Non-pigmented ciliary epithelial cell (primary cell): ENCODE measurements around the gene IQGAP3.

Experiments
- DNase-seq: peaks from one replicate; pipeline ENCODE4 v3.0.0-alpha.2; 2010; ENCODE audit warnings: low read depth

IQGAP3 gene

DNA sequence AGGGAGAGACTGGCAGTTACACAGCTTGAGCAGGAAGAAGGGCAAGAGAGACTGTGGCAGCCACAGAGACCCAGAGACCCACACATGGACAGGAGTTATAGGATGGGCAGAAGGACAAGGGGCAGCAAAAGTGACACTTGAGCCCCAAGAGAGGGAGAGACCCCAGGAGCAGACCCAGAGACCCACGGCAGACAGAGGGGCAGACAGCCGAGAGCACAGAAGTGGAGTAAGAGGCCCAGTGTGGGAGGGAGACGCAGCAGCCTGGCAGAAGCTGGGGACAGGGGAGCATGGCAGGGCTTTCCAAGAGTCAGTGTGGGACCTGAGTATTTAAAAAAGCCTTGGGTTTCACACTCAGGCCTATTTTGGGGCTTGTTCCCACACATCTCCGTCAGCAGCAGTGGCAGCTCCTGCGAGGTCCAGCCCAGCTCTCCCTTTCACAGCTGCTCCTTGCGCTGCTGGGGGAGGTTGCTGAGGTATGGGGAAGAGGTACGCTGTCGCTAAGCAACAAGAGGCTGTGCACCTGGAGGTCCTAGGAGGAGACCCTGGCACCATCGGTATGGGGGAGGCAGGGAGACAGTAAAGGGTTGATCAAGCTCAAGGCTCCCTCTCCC is 62.8 kb downstream of the IQGAP3 start:
- DNase-seq = no peak

- DNase-seq = no peak
These were observed 63.5 kb downstream of the IQGAP3 start for GRCh38 chr1:156508955-156509234.

DNA sequence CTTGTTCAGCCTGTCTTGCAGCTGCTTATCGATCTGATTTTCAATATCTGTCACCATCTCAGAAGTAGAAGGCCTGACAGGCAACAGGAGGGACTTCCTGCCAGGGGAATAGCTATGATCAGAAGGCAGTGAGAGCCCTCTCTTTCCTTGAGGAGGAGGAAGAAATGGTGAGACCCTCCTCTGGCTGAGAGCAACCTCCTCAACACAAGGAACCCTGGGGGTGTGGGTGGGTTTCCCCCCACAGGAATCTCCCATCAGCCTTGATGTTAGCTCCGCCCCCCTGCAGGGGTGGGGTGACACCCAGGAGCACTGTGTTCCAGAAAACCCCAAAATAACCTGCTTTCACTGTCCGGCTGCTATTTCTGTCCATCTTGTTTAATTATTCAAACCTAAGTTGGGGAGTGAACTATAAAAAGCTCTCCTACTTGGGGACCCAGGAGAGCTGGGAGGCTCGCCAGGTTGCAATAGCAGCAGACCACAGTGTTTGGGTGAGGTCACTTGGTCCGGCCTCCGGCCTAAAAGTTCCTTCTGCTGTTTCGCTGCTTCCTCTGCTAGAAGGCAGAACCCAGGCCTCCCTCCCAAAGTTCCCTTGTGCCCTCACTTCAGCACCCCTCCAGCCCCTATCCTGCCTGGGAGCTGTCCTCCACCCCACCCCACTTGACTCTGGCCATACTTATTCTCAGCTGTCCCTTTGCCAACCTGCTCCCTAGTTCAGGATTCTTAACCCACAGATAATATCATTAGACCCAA is 64.0 kb downstream of the IQGAP3 start:
- no peak for DNase-seq

GRCh38 chr1:156506450-156506849 is 65.9 kb downstream of the IQGAP3 start:
- no peak for DNase-seq

DNA sequence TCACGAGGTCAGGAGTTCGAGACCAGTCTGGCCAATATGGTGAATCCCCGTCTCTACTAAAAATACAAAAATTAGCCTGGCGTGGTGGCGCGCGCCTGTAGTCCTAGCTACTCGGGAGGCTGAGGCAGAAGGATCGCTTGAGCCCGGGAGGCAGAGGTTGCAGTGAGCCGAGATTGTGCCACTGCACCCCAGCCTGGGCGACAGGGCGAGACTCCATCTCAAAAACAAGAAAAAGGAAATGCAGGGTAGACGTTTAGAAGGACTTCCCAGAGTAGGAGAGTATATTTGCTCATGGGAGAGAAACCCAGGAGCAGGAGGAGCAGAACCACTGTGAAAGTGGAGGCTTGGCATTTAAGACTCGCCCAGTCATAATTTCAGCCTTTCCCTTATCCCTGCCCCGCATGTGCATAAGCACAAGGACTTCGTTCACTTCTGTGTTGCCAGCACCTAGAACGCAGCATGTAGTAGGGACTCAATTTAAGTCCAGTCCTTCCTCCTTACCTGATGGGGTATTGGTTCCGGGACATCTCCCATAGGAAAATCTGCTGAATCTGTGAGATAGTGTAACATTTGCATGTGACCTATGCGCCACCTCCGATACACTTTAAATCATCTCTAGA is 66.6 kb downstream of the IQGAP3 start:
- DNase-seq = no peak

DNA sequence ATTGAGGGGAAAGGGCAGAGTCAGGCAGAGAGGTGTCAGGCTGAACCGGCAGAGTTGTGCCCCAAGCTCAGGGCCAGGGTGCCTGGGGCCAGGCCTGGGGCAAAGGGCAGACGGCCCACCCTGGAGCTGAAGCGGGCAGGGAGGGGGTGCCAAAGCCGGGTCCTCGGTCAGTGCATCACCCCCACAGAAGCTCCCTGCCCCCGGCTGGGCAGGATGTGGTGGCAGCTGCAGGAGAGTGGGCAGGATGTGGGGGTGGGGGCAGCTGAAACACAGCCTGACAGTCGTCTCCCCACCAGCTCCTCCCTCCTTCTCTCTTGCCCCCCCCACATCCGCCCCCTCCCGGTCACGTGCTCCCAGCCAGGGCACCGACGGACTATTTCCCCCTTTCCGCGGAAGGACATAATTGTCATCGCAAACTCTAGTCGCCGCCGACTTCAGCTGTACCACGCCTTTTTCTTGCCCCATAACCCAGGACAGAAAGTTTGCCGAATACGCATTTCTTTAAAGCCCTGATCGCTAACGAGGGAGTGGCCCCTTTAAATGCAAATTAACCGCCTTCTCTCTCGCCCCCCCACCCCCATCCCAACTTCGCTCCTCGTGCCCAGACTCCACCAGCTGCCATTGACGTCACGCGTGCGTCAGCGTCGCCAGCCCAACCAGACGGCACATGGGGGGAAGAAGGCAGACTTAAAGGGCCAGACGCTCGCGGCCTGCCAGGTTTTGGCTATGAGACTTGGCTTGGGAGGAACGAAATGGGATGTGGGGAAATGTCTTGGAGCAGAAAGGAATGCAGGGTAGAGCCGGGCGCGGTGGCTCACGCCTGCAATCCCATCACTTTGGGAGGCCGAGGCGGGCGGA is 67.3 kb downstream of the IQGAP3 start:
- peak; percentile 95 for DNase-seq

- no peak for DNase-seq
These were observed 67.9 kb downstream of the IQGAP3 start for GRCh38 chr1:156504438-156504813.

DNA sequence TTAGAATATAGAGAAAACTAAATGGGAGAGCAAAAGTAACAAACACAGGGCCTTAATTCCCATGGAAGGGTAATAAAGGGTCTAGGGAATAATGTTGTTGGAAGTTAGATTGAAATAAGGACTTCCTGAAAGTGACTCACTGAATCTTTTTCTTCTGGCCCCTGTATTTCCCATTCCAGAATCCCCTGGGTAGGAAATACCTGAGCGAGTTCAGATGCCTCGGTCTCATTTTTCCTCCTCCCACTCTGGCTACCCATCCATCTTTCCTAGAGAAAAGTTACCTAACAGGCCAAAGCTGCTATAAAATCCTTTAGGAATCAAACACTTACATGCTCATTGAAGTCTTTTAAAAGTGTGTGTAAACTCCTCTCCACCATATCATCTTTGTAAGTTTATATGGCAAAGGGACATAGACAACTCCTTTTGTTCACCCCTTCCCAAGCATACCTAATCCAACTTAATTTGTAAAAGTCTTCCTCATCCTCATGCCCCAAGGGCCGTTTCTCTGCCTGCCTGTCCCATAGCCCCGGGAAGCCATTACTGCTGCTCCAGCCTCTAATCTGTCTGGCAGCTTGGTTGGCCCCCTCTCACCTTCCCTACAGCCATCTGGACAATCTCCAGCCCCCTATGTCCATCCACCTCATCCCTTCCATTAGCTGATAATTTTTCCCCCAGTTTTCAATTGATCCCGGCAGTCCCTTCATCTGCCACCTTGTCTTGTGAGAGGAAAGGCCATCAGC is 68.5 kb downstream of the IQGAP3 start:
- DNase-seq = no peak

- peak; percentile 78 for DNase-seq
These were observed 69.3 kb downstream of the IQGAP3 start for GRCh38 chr1:156502894-156503697.

DNA sequence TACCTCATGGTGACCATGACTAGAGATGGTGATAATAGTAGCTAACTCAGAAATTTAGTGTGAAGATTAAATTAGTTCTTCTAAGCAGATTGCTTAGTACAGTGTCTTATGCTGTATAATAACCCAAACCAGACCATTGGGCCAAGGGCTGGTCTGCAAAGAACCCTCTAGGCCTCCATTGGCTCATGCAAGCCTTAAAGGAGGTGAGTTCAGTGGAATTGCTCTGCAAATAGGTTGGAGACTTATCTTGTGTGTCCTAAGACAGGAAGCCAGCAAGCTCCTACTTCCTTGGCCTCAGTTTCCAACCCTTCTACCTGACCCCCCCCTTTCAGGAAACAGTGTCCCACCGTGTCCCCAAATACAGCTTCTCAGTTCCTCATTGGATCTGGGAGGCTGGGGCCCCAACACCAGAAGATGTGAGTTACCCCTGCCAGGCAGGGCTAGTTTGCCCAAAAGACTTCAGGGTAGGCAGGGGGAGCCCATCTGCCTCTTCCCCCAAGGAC is 69.9 kb downstream of the IQGAP3 start:
- no peak for DNase-seq

DNA sequence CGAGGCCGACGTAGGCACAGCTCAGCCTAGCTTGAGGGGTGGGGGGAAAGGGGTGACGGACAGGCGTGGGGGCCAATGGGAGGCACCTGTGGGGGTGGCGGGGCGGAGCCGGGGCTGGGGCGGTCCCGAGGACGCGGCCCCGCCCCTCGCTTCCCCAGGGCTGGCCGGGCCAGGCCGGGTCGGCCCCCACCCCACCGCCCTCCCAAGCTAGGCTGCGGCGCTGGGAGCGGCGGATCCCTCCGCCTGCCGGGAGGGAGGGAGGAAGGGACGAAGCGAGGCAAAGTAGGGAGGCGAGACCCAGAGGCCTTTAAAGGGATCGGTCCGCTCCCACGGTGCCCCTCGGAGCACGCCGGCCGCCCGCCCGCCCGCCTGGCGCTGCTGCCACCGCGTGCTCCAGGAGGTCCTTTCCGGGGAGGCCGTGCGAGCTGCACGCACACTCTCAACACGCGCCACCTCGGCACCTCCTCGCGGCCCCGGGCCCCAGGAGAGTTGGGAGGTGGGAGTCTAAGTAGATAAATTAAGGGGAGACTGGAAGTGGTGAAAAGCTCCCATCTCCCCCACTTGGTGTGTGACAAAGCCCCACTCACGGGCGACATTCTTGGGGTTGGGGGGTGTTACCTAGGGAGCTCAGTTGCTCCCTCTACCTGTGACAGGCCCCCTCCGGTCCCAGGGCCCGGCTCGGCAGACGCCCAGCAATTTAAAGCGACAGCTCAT is 71.4 kb downstream of the IQGAP3 start:
- DNase-seq = peak; percentile 69

DNA sequence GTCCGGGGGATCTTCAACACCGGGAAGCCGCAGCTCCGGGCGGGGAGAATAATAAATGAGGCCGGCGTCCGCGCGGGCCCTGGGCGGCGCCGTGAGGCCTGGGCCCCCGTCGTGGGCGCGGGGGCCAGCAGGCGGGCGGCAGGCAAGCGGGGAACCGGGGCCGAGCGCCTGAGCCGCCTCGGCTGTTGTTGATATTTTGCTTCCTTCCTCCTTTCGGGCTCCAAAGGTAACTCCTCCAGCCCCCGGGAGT is 71.9 kb downstream of the IQGAP3 start, which contains the start of gene MEF2D:
Gene MEF2D, minus strand, starts transcription at position 233 of the 250 bp plus-strand sequence. CDS start 17,483 bp downstream, outside the sequence.
- no peak for DNase-seq

DNA sequence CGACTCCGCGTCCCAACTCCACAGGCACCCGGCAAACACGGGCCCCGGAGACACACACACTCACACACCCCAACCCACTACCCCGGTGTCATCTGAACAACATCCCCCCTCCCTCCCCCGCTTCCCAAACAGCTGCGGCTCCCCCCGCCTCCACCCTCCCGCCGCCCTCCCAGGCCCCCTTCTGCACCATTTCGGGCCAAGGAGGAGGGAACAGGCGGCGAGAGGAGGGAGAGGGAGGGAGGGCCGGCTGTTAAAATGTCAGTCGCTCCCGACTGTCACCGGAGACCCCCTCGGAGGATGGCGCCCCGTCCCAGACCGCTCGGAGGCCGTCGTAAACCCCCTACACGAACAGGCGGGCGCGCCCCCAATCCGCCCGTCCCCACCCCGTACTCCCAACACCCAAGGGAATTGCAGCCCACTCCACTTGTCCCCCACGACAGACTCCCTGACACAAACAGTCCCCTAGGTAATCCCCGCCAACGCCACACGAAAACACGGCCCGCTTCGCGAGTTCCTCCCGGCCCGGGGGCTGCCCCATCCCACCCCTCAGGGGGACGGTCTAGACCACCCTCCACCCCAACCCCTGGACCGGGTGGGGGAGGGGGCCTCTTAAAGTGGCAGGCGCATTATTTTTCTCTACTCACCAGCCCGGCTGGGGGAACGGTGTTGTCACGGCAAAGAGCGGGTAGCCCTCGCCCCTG is 72.4 kb downstream of the IQGAP3 start:
- no peak for DNase-seq

DNA sequence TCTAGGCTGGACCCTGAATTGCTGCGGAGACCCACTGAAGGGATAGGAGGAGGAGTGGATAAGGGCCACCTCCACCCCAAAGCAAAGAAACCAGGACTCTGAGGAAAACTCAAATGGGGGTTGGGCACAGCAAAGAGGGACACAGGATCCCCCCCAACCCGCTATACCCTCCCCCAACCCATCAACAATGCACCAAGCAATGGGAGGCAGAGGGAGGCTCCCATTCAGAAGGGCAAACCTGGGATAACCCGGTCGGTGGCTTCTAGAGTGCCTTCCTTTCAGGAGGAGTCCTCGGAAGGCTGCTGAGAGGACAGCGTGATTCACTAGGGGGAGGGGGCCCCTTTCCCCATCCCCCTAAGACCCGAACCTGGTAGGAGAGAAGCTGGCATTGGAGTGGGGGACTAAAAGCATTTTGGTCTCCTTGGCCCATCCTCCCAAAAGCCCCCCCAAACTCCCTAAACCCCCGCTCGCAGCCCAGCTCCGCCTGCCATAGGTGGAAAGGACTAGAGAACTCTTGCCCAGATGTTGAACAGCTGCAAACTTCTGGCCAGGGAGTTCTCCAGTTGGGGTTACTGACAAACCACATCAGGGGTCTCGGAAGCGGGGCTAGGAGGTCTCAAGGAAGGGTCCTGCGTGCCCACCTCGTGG is 73.0 kb downstream of the IQGAP3 start:
- no peak for DNase-seq

DNA sequence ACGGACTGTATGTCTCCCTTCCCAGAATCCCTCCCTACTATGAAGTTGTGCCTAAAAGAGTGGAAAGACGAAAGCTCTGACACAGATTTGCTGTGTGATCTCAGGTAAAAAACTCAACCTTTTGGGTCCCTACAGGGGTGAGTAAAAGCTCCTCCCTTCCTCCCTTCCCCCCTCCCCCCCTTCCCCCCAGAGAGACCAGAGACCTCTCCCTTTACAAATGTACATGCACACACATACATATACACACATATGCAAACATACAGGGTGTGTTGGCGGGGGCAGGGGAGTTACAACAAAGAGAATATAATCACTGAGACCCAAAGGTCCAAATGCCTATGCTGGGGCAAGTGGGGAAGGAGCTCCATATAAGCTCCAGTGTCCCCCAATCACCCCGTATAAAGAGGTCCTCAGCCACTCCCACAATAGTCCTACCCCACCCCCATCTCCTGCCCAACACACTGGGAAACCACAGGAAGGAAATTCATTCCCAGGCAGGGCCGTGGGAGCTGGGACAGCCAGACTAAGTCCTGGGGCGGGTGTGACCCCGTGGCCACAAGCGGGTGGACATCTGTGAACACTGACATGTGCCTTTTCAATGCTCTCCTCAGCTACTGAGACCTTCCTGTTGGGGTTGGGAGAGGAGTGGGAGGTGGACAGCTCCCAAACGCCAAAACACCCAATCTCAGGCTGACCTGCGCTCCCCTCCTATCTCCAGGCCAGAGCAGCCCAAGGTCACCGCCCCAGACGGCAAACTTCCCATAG is 73.8 kb downstream of the IQGAP3 start:
- no peak for DNase-seq

DNA sequence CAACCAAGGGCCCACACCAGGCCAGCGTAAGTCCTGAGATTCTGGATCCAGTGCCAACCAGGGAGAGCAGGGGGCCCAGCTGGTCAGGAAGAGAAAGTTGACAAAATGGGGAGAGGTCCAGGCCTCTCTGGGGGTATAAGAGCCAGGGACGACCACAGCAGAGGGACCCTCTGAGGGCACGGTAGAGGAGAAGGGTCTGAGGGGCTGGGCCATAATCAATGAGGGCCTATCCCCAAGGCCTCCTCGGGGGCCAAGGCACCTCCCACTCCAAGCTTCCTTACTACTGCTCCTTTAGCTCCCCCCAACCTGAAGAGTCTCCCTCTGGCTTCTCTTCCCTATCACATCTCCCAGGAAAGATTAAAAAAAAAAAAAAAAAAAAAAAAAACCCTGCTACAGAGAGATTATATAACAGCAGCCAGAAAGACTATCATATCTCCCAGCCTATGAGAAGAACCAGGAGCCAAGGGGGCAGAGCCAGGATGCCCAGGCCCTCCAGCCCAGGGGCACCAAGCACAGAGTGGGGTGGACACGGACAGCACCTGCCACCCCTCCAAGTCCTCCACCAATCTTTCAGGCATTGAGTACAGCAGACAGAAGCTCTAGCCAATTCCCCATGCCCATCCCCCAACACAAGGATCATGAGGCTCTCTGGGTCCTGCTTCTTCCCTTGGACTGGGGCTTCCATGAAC is 74.5 kb downstream of the IQGAP3 start:
- DNase-seq = no peak

DNA sequence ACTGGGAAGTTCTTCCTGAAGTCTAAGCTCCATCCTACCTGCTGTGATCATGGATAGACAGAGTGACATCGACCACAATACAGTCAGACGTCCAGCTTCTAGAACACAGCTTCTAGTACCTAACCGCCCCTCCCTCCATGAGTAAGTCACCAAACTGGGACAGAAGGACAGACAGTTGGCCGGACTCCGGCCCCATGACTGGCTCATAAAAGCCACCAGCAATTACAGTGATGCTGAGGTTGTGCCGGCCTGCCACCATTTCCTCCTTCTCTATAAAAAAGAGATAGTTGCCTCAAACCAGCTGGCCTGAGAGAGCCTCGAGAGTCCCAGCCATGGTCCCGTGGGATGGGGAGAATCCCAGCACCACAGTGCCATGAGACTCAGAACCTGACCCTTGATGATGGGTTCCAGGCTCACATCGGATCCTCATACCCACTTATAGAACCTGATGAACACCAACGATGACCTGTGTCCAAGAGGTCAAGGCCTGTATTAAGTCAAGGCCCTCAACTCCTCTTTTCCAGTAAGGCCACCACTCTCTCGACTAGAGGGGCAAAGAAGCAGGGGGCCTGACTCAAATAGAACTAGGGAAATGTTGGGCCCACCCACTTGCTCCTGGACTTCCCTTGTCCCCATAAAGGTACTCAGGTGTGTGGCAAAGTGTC is 75.2 kb downstream of the IQGAP3 start:
- DNase-seq = no peak
